GM12891 (cell line): ENCODE results near the gene MKLN1.

Experiments used
- POLR2A ChIP-seq: IDR thresholded peaks from 2 replicates; pipeline ENCODE4 v1.6.1; 2011; ENCODE audit warnings: low read depth, low read length, control low read depth
- POLR2AphosphoS5 ChIP-seq: IDR thresholded peaks from 2 replicates; pipeline ENCODE4 v1.6.1; 2011; ENCODE audit warnings: low read depth, low read length, control low read depth
- TAF1 ChIP-seq: IDR thresholded peaks from 2 replicates; pipeline ENCODE4 v1.6.1; 2011; ENCODE audit warnings: low read depth, low read length, control low read depth

DNA sequence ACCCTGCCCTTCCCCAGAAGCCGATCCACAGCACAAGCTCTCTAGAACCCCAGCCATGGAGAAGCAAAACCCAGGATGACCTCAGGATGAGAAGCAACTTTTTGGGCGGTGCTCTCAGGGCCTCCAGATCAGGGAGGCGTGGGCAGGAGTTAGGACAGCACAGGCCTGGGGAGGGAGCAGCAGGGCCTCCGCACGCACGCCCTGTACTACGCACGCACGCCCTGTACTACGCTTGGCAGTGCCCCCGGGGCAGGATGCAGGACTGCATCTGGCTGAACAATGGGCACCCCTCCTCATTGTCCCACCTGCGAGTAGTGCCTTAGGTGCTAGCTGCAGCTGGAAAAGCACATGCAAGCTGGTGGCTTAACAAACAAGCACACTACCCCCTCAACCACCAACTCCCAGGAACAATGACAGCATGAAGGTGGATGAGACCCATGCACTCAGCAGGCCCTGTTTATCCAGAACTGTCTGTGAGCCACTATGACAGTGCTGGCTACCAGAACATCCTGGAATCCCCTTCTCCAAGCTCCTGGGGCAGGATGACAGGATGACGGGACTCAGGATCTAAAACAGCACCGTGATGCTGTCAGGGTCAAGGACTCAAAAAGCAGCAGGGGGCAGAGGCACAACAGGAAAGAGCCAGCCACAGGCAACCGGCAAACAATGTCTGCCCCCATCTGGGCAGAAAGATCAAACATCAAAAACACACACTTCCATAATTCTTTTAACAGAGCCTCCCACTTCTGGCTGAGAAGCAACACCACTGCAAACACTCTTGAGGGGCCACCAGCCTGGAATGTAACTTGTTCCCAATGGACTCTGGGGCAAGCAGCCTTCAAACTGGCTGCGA is 217.0 kb downstream of the MKLN1 start:
- TF ChIP-seq POLR2AphosphoS5 (no peak), TAF1 (no peak), POLR2A (no peak)
